Measurements from ENCODE around the gene MRPL48. TPM values are rescaled to one million over a fixed set of nuclear protein-coding genes. Genes with fewer than 3 reads are reported as not detected.

The MRPL48 gene
- total RNA-seq, 1 donor = 10.0 TPM

DNA sequence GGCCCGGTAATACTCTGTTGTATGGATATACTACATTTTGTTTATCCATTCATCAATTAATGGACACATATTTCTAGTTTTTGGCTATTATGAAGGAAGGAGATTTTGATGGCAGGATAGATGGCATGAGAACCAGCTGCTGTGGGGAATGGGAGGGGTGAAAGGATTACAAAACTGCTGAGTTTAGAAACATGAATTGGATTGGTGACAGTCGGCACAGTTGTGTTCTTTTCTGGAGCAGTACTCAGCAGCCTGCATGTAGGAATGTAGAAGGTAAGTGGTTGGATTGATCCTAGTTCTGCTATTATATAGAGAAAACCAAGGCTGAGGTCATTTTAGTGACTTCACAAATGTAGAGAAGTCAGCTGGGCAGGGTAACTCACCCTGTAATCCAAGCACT, 96.2 kb downstream of the MRPL48 start:
- no peak for DNase-seq (ENCODE audit: low read depth in 2 of 3, low spot score in 2 of 3)

DNA sequence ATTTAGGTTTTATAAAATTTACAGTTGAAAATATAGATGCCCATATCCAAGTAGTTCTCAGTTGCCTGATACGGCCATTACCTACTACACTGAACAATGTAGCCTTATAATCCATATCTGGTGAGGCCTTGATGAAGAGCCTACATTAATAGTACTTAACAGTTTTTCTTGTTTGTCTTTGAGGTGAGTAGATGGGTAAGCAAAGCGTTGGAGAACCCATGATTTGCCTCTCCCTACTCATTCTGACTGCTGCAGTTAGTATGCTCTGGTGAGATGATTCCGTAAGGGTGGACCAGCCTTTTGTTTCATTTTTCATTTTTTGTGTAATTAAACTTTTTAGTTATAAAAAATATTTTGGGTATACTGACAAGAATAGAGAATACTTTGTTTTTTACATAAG, 100.6 kb downstream of the MRPL48 start:
- no peak for DNase-seq (ENCODE audit: low read depth in 2 of 3, low spot score in 2 of 3)

DNA sequence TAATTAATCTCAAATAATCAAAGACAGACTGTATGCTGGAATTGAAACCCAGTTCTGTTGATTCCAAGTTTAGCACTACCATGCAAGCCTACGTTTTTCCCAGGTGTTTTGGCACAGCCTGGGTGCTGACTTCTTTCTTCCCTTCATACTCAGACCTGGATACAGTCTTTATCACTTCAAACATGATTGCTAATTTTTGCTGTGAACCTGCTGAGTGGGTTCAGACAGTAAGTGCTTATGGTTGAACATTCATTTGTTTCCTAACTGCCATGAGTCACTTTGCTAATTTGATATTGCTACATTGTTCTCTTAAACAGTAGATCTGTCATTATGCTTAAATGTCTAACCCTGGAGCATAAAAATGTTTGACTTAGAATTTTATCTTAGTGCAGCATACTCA, 101.3 kb downstream of the MRPL48 start:
- no peak for DNase-seq (ENCODE audit: low read depth in 2 of 3, low spot score in 2 of 3)

DNA sequence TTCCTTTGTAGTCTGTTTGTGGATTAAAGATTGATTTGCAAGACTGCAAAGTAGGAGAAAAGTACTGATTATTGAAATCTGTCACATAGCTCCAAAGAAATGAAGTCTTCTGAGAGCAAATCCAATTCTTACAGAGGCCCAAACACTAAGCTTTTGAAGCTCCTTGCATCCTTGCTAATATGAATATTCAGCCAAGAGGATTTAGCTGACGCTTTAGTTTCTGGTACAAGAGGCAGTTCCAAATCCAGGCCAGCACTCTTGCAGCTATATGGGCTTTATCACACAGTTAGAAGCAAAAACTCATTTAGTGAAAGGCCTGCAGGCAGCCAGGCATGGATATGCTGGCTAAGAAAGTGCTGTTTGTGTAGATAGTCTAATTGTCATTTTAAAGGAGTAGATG, 101.9 kb downstream of the MRPL48 start:
- DNase-seq (ENCODE audit: low read depth in 2 of 3, low spot score in 2 of 3) = no peak

DNA sequence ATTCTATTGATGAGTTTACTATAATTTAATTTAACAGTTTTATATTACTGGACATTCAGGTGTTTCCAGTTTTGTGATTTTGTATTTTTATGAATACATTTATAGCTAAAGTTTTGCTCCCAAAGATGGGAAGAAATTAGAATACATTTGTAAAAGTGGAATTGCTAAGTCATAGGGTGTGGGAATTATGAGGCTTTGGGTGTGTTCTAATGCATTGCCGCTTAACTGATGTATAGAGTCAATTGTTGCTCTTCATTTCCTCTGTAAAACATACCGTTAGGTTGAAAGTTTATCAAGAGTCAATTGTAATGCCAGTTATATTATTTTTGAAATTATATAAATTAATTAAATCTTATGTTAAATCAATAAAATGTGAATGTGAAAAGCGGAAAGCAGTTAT, 105.4 kb downstream of the MRPL48 start:
- no peak for DNase-seq (ENCODE audit: low read depth in 2 of 3, low spot score in 2 of 3)

DNA sequence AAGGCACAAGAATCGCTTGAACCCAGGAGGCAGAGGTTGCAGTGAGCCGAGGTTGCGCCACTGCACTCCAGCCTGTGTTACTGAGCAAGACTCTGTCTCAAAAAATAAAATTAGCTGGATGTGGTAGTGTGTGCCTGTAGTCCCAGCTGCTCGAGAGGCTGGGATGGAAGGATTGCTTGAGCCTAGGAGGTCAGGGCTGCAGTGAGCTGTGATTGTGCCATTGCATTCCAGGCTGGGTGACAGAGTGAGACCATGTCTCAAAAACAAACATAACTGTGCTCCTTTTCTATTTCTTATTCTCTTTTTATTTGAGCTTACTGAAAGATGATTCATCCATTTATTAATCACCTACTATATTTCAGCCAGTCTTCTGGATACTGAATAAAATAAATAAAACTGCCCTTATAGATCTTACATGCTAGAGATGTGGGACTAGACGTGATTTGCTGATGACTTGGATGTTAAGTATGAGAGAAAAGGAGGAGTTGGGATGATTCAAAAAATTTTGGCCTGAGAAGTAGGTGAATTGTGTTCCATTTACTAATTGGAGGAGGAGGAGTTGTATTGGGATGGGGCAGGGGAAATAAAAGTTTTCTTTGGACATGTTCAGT, 107.2 kb downstream of the MRPL48 start:
- DNase-seq (ENCODE audit: low read depth in 2 of 3, low spot score in 2 of 3) = no peak

DNA sequence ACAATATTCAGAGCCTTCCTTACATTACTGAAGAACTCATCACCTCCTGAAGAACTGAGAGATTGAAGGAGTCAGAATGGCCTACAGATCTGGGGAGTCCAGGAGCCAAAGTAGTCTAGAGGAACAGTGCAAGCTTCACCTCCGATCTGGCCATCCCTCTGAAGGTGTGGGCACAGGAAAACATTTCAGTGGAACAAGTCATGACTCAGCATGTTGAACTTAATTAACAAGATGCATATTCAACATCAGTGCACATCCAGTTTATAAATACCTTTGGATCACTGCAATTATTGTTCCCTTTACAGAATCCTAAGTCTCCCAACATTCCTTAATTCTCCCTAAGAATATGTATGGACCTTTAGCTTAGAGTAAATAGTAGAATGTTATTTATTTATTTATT, 114.6 kb downstream of the MRPL48 start:
- DNase-seq (ENCODE audit: low read depth in 2 of 3, low spot score in 2 of 3) = no peak

DNA sequence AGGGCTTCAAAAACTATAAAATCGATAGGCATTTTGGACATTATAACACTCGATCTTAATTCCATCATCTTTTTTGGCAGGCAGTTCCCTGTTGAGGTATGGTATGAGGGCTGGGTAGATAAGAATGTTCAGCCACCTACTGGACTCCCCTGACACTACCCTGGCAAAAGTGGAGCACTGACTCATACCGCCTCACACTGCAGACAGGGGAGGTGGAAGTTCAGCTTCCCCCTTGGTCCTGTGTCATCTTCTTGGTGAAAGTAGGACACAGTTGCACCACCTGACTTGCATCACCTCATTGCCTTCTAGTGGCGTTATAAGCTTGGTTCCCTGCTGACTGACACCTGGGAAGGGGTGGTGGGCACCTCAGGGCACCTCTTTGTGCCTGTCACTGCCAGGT, 119.5 kb downstream of the MRPL48 start:
- peak in 2 of 3 donors; percentile 4 to 5 for DNase-seq (ENCODE audit: low read depth in 2 of 3, low spot score in 2 of 3)

DNA sequence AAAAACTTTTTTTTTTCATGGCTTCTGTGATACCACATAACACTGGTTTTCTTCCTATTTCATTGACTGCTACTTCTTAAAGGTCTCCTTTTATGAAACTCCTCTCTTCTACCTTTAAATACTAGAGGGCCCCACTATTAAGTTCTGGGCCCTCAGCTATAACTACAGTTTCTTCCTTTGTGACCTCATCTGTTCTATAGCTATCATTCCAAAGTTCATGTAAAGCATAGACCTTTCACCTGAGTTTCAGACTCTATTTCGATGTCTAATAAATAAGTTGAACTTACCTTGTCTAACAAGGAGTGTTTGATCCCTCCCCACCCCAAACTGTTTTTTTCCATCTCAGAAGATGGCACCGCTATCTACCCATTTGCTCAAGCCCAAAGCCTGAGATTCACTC, 124.4 kb downstream of the MRPL48 start:
- no peak for DNase-seq (ENCODE audit: low read depth in 2 of 3, low spot score in 2 of 3)

DNA sequence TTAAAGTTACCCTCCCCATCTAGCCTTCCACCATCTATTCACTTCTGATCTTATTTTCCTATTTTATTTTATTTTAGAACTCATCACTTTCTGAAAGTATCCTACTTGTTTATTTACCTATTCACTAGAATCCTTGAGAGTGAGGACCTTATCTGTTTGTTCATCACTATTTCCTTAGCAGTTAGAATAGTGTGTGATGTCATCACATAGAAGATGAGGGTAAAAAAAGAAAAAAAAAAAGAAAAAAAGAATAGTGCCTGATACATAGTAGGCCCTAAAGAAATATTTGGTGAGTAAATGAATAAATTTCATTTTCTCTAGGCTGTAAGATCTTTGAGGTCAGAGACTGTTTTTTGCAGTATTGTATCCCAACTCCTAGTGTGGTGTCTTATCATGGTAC, 125.8 kb downstream of the MRPL48 start:
- DNase-seq (ENCODE audit: low read depth in 2 of 3, low spot score in 2 of 3) = no peak

DNA sequence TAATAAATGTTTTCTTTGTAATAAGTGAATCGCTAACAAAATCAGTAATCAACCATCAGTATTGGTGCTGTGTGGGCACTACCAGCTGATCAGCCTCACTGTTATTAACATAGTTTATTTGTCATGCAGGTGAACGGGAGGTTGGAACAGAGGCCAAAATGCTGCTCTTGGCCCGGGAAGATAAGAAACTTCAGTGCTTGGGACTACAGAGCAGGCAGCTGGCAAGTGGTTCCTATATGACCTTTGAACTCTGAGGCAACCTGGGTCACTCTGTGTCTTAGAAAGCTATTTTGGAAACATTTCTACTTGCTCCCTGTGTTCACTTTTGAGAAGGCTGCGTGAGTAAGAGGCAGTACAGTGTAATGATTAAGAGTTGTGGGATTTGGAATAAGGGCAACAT, 126.6 kb downstream of the MRPL48 start:
- DNase-seq (ENCODE audit: low read depth in 2 of 3, low spot score in 2 of 3) = no peak

Other genes starting within 250 kb of the MRPL48 start
- 18.0 TPM for gene FAM168A, start 189.8 kb upstream of the MRPL48 start, total RNA-seq
- gene PLEKHB1, start 141.3 kb upstream of the MRPL48 start, total RNA-seq = 6.5 TPM
- 60.3 TPM for gene RAB6A, start 26.8 kb upstream of the MRPL48 start, total RNA-seq
- gene COA4, start 89.0 kb downstream of the MRPL48 start, total RNA-seq = 80.2 TPM
- 12.1 TPM for gene PAAF1, start 89.1 kb downstream of the MRPL48 start, total RNA-seq
- gene DNAJB13, start 163.2 kb downstream of the MRPL48 start, total RNA-seq = under 0.01 TPM
- gene UCP2, start 195.0 kb downstream of the MRPL48 start, total RNA-seq = 243 TPM
- 2.4 TPM for gene UCP3, start 221.2 kb downstream of the MRPL48 start, total RNA-seq